Measurements from ENCODE around the gene LRFN3.
"Not testable (repeated sequence)": the region's sequence is repeated elsewhere in the genome, so short reads cannot be mapped to it uniquely, and the experiment has no call there.

Gene LRFN3

GRCh38 chr19:35977446-35978222 is 41.5 kb downstream of the LRFN3 start:
- no peak for DNase-seq (ENCODE audit: low read depth)

GRCh38 chr19:35978271-35978670 is 42.1 kb downstream of the LRFN3 start:
- DNase-seq (ENCODE audit: low read depth), result no peak

GRCh38 chr19:35978832-35979365 is 42.7 kb downstream of the LRFN3 start:
- no peak for DNase-seq (ENCODE audit: low read depth)

GRCh38 chr19:35980997-35981396 is 44.8 kb downstream of the LRFN3 start:
- not testable (repeated sequence) for DNase-seq (ENCODE audit: low read depth)

GRCh38 chr19:35983177-35983576 is 47.0 kb downstream of the LRFN3 start:
- DNase-seq (ENCODE audit: low read depth), result no peak

GRCh38 chr19:35986111-35986510 is 49.9 kb downstream of the LRFN3 start:
- DNase-seq (ENCODE audit: low read depth), result no peak

GRCh38 chr19:35986664-35987570 is 50.7 kb downstream of the LRFN3 start:
- no peak for DNase-seq (ENCODE audit: low read depth)

GRCh38 chr19:35987571-35987896 is 51.4 kb downstream of the LRFN3 start:
- DNase-seq (ENCODE audit: low read depth), result no peak

- DNase-seq (ENCODE audit: low read depth), result no peak
Measured at GRCh38 chr19:35988824-35989223, 52.6 kb downstream of the LRFN3 start.

- no peak for DNase-seq (ENCODE audit: low read depth)
Measured at GRCh38 chr19:35990156-35990555, 54.0 kb downstream of the LRFN3 start.

- no peak for DNase-seq (ENCODE audit: low read depth)
Measured at GRCh38 chr19:35990771-35991730, 54.9 kb downstream of the LRFN3 start.

- DNase-seq (ENCODE audit: low read depth), result no peak
Measured at GRCh38 chr19:35991731-35992450, 55.7 kb downstream of the LRFN3 start.

- DNase-seq (ENCODE audit: low read depth), result no peak
Measured at GRCh38 chr19:35992907-35993765, 57.0 kb downstream of the LRFN3 start.

- DNase-seq (ENCODE audit: low read depth), result no peak
Measured at GRCh38 chr19:35993923-35994598, 57.9 kb downstream of the LRFN3 start.
